SU-DHL-6 (cell line): ENCODE results near the gene DCC.

ENCODE experiments used
- H2AFZ ChIP-seq: fragments of 200-600 bp; sonication (generic); 2 replicates; pipeline ENCODE4 v1.6.1; 2014; ENCODE audit warnings: low read depth, mild to moderate bottlenecking, moderate library complexity, mixed read lengths, antibody characterized with exemption, low read length; ENCODE audit not compliant: severe bottlenecking
- H3F3A ChIP-seq: fragments of 200-600 bp; shearing (Covaris generic); 2 replicates; pipeline ENCODE4 v1.6.0; 2016; ENCODE audit warnings: antibody characterized with exemption, mild to moderate bottlenecking; ENCODE audit not compliant: insufficient read depth
- H3K27ac ChIP-seq: fragments of 200-600 bp; sonication (generic); 2 replicates; pipeline ENCODE4 v1.5.1; 2016; ENCODE audit warnings: low read depth, mild to moderate bottlenecking, low read length, moderate library complexity, mixed read lengths
- H3K27me3 ChIP-seq: fragments of 200-600 bp; sonication (generic), shearing (Covaris generic); 2 replicates; pipeline ENCODE4 v1.6.0; 2014; ENCODE audit warnings: mild to moderate bottlenecking, low read length
- H3K36me3 ChIP-seq: fragments of 200-600 bp; sonication (generic); 2 replicates; pipeline ENCODE4 v1.6.1; 2014; ENCODE audit warnings: mild to moderate bottlenecking, low read length, mixed read lengths
- H3K4me2 ChIP-seq: fragments of 300-600, 200-600 bp; shearing (Covaris generic), sonication (generic); 2 replicates; pipeline ENCODE4 v1.6.0; 2014; ENCODE audit warnings: low read length, low read depth, mild to moderate bottlenecking; ENCODE audit not compliant: poor library complexity, severe bottlenecking
- H3K4me3 ChIP-seq: fragments of 200-600 bp; sonication (generic); 2 replicates; pipeline ENCODE4 v1.5.1; 2014; ENCODE audit warnings: antibody characterized with exemption, low read length, mild to moderate bottlenecking, mixed read lengths; ENCODE audit not compliant: insufficient read depth, poor library complexity, severe bottlenecking
- H3K79me2 ChIP-seq: fragments of 200-600 bp; sonication (generic); 2 replicates; pipeline ENCODE4 v1.6.1; 2014; ENCODE audit warnings: mild to moderate bottlenecking, low read length, moderate library complexity; ENCODE audit not compliant: insufficient read depth
- H3K9ac ChIP-seq: fragments of 200-600 bp; sonication (generic); 2 replicates; pipeline ENCODE4 v1.7.0; 2014; ENCODE audit warnings: mild to moderate bottlenecking, low read length
- H3K9me2 ChIP-seq: fragments of 200-600 bp; sonication (generic); replicated peaks from 2 replicates; pipeline ENCODE4 v1.6.1; 2014; ENCODE audit warnings: low read length; ENCODE audit not compliant: insufficient read depth
- H3K9me3 ChIP-seq: fragments of 200-600 bp; sonication (generic); 2 replicates; pipeline ENCODE4 v1.6.1; 2014; ENCODE audit warnings: low read length, mixed read lengths; ENCODE audit not compliant: insufficient read depth
- H4K20me1 ChIP-seq: fragments of 200-600 bp; sonication (generic); 2 replicates; pipeline ENCODE4 v1.6.1; 2014; ENCODE audit warnings: low read depth, mild to moderate bottlenecking, antibody characterized with exemption, low read length, moderate library complexity, mixed read lengths
- EZH2phosphoT487 ChIP-seq: fragments of 200-600 bp; sonication (generic), shearing (Covaris generic); conservative IDR thresholded peaks from 2 replicates; pipeline ENCODE4 v1.6.1; 2018; ENCODE audit warnings: mild to moderate bottlenecking, antibody characterized with exemption, low read length, moderate library complexity, mixed read lengths
- TF ChIP-seq, protein P1 (sequence below): fragments of 200-600 bp; sonication (generic); IDR thresholded peaks from one replicate; pipeline ENCODE4 v1.5.1; 2017; ENCODE audit warnings: antibody characterized with exemption, mild to moderate bottlenecking, low read length, moderate library complexity; ENCODE audit not compliant: insufficient read depth, poor library complexity, severe bottlenecking

Gene DCC

DNA sequence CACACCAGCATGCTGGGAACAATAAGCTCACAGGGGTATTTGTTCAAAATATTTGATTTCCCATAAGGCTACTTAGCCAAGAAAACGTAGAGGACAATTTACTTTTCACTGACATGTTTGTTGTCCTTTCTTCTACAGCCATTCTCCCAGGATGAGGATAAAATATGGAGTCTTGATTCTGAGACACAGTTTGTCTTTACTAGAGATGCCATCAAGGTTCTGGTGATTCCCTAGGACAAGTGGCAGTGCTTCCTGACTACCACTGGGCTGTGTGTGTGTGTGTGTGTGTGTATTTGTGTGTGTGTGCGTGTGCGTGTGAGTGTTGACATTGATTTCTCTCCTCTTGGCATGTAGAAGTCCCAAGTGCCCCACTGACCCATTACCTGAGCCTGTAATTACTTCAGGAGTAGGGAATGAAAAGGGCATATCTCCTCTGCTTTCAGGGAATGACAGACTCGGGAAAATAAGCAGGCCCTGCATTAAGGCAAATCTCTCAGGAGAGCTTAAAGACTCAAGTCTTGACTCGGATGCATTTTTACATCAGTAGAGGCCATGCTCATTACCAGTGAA is 761.6 kb downstream of the DCC start:
- Histone ChIP-seq H3F3A (no peaks in the 10 kb centered on the region), H3K9me2 (no peaks in the 10 kb centered on the region), H3K4me3 (no peak overlapping the region), H3K79me2 (no peaks in the 10 kb centered on the region), H3K27ac (no peak overlapping the region), H2AFZ (no peak overlapping the region), H3K36me3 (no peaks in the 10 kb centered on the region), H3K4me2 (no peak overlapping the region), H3K9ac (no peak overlapping the region), H4K20me1 (no peaks in the 10 kb centered on the region), H3K27me3 (no peaks in the 10 kb centered on the region), H3K9me3 (no peaks in the 10 kb centered on the region)
- TF ChIP-seq, protein P1, sequence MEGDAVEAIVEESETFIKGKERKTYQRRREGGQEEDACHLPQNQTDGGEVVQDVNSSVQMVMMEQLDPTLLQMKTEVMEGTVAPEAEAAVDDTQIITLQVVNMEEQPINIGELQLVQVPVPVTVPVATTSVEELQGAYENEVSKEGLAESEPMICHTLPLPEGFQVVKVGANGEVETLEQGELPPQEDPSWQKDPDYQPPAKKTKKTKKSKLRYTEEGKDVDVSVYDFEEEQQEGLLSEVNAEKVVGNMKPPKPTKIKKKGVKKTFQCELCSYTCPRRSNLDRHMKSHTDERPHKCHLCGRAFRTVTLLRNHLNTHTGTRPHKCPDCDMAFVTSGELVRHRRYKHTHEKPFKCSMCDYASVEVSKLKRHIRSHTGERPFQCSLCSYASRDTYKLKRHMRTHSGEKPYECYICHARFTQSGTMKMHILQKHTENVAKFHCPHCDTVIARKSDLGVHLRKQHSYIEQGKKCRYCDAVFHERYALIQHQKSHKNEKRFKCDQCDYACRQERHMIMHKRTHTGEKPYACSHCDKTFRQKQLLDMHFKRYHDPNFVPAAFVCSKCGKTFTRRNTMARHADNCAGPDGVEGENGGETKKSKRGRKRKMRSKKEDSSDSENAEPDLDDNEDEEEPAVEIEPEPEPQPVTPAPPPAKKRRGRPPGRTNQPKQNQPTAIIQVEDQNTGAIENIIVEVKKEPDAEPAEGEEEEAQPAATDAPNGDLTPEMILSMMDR, result no peak
- no peak for TF ChIP-seq EZH2phosphoT487

DNA sequence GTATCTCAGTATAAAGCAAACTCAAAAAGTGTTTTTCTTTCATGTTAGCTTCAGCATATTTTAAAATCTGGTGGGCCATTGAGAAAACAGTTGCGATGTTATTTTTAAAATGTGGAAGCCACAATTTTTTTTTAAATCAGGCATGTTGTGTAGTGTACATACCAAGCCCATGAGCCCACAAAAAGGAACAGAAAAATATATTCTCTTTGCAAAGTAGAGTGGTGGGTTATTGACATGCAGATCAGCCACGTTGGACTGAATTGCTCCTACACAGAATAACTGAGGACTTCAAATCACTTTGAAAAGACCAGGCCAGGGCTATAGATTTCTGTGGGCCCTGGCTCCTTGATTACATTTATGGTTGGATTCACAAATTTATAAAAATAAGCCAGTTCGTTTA is 774.4 kb downstream of the DCC start:
- Histone ChIP-seq H2AFZ (no peak overlapping the region), H3K79me2 (no peaks in the 10 kb centered on the region), H3K9me3 (no peaks in the 10 kb centered on the region; the same call in 1 of the 2 replicates), H3F3A (no peaks in the 10 kb centered on the region), H3K4me2 (no peak overlapping the region), H3K9me2 (no peaks in the 10 kb centered on the region), H3K4me3 (no peak overlapping the region), H3K27ac (no peak overlapping the region), H3K36me3 (no peaks in the 10 kb centered on the region), H3K27me3 (no peaks in the 10 kb centered on the region), H4K20me1 (no peaks in the 10 kb centered on the region), H3K9ac (no peak overlapping the region)
- TF ChIP-seq EZH2phosphoT487, result no peak
- TF ChIP-seq, protein P1, result no peak

DNA sequence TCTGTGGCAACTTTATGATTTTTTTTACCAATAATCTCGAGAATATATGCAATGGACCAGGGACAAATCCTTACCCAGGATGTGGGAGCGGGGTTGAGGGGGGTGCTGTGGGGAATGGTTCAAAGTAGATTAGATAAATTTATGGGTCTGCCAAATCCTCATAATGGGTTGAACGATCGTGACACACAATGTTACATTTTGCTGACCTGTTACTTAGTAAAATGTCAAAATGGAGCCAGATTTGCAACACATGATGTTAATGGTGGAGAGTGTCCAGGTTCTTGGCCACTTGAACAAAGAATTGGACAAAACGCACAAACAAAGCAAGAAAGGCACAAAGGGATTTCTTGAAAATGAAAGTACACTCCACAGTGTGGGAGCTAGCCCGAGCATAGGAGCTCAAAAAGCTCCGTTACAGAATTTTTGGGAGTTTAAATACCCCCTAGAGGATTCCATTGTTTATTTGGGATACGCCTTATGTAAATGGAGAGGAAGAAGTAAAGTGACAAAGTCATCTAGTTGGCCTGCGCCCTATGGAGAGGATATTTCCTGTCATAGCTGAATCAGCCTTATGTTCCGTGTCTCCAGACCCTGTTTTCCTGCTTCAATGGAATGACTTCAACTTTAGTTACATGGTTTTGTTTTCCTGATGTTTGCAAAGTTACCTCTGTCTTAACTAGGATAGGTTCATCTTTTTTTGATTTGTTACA is 776.0 kb downstream of the DCC start:
- Histone ChIP-seq H3F3A (no peaks in the 10 kb centered on the region), H2AFZ (no peak overlapping the region), H3K4me2 (no peak overlapping the region), H4K20me1 (no peaks in the 10 kb centered on the region), H3K4me3 (no peak overlapping the region), H3K9ac (no peak overlapping the region), H3K36me3 (no peaks in the 10 kb centered on the region), H3K79me2 (no peaks in the 10 kb centered on the region), H3K27me3 (no peaks in the 10 kb centered on the region), H3K9me3 (no peaks in the 10 kb centered on the region), H3K27ac (no peak overlapping the region), H3K9me2 (no peaks in the 10 kb centered on the region)
- TF ChIP-seq, protein P1, result no peak
- TF ChIP-seq EZH2phosphoT487, result no peak
